NAMALWA (cell line): ENCODE data around the gene AP1S3.

Experiments
- DNase-seq: peaks from one replicate; pipeline ENCODE4 v3.0.0-alpha.2; 2015; ENCODE audit warnings: low spot score

The AP1S3 gene

GRCh38 chr2:223722226-223722625, 115.2 kb downstream of the AP1S3 start:
- no peak for DNase-seq

- DNase-seq, result no peak
These were observed 115.6 kb downstream of the AP1S3 start for GRCh38 chr2:223721746-223722145.

GRCh38 chr2:223720367-223720766, 117.0 kb downstream of the AP1S3 start:
- DNase-seq, result no peak

GRCh38 chr2:223712642-223713041, 124.7 kb downstream of the AP1S3 start:
- DNase-seq, result no peak

- no peak for DNase-seq
These were observed 125.6 kb downstream of the AP1S3 start for GRCh38 chr2:223711596-223712326.
